Activated naive CD8-positive, alpha-beta T cell treated with anti-CD3 and anti-CD28 coated beads for 36 hours (primary cell): ENCODE measurements around the gene DIAPH2. TPM values are rescaled to one million over a fixed set of nuclear protein-coding genes. Genes with fewer than 3 reads are reported as not detected.

Experiments used
- DNase-seq: peaks from one replicate; pipeline ENCODE4 v3.0.0; 2021
- H3K27ac Mint-ChIP-seq: one replicate; pipeline ENCODE4 v1.8.0; 2022; ENCODE audit warnings: mild to moderate bottlenecking, moderate library complexity, mixed read lengths
- H3K27me3 Mint-ChIP-seq: one replicate; pipeline ENCODE4 v1.8.0; 2022; ENCODE audit warnings: mild to moderate bottlenecking, mixed read lengths
- H3K36me3 Mint-ChIP-seq: one replicate; pipeline ENCODE4 v1.8.0; 2021; ENCODE audit warnings: mild to moderate bottlenecking, mixed read lengths
- H3K4me1 Mint-ChIP-seq: one replicate; pipeline ENCODE4 v1.8.0; 2021; ENCODE audit warnings: mixed read lengths
- H3K4me3 Mint-ChIP-seq: one replicate; pipeline ENCODE4 v1.8.0; 2022; ENCODE audit warnings: mild to moderate bottlenecking, moderate library complexity, mixed read lengths
- H3K9me3 Mint-ChIP-seq: one replicate; pipeline ENCODE4 v1.8.0; 2022; ENCODE audit warnings: mixed read lengths
- total RNA-seq, 2 experiments: library from RNA; stranded (reverse); gene quantifications; one replicate each; pipeline ENCODE4 v1.2.3, GENCODE V29; 2021

The DIAPH2 gene
- total RNA-seq, 2 experiments from 2014 or later, result 4.8 to 5.5 TPM

DNA sequence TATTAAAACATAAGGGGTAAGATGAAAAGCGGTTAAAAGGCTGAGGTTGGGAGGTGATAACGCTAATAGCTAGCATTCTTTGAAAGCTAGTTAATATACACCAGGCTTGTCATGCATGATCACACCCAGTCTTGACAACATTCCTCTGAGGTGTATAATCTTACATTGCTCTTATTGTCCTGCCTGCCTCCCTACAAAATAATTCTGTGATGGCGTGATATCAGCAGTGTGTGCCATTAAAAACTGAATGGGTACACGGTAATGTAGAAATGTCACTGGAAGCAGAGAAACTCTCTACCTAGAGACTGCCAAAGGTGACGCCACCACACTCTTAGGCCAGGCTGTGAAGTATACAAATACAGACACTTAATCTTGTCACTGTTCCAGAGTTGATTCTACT, 68.1 kb downstream of the DIAPH2 start:
- Mint-ChIP-seq H3K27ac (no peak overlapping the region), H3K9me3 (no peaks in the 10 kb centered on the region), H3K4me3 (no peak overlapping the region), H3K4me1 (no peaks in the 10 kb centered on the region), H3K27me3 (no peaks in the 10 kb centered on the region), H3K36me3 (peaks cover 6% of the 10 kb centered on the region)
- no peak for DNase-seq

DNA sequence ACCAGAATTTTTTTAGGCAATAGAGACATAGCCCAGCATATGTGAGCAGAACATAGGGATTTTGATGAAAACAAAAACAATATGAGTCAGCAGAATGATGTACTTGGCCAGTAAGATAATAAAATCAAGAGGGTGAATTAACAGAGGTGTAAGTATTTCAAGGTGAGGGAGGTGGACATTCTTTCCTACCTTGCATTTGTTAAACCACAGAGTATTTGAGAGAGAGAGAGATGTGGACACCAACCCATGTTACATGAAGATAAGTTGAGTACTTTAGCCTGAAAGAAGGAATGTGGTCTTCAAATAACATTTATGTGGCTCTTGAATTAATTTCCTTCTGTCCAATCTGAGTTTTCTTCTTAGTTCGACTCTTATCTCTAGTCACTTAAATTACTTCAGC, 68.6 kb downstream of the DIAPH2 start:
- Mint-ChIP-seq H3K4me1 (no peaks in the 10 kb centered on the region), H3K27ac (no peak overlapping the region), H3K36me3 (peaks cover 6% of the 10 kb centered on the region), H3K4me3 (no peak overlapping the region), H3K9me3 (no peaks in the 10 kb centered on the region), H3K27me3 (no peaks in the 10 kb centered on the region)
- DNase-seq, result no peak

DNA sequence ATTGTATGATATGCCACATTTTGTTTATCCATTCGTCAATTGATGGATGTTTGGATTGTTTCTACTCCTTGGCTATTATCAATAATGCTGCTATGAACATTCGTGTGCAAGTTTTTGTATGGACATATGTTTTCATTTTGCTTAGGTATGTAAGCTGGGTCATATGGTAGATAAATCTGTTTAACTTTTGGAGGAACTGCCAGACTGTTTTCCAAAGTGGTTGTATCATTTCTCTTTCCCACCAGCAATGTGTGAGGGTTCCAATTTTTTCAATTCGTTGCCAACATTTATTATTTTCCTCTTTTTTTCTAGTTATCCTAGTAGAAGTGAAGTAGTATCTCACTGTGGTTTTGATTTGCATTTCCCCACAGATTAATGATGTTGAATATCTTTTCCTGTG, 71.8 kb downstream of the DIAPH2 start:
- H3K27me3 Mint-ChIP-seq, result no peaks in the 10 kb centered on the region
- H3K4me3 Mint-ChIP-seq, result no peak overlapping the region
- no peaks in the 10 kb centered on the region for H3K4me1 Mint-ChIP-seq
- no peak overlapping the region for H3K27ac Mint-ChIP-seq
- no peaks in the 10 kb centered on the region for H3K9me3 Mint-ChIP-seq
- no peak for DNase-seq
- peaks cover 6% of the 10 kb centered on the region for H3K36me3 Mint-ChIP-seq

DNA sequence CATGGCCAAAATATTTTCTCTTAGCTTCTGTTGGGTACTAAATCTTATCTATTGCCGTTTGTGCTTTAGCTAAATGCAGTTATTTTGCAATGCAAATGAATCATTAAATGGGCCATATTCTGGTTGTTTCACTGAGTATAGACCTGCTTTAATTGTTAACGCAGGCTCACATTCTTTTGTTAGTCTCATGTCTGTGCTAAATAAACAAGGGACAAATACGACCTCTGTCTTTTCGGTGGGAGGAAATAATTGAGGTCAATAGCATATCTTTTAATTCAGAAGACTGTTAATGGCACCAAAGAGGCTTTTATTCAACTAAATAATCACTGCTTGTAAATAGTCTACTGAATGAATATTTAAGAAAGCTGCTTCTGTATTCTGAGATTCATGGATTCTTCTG, 76.9 kb downstream of the DIAPH2 start:
- DNase-seq, result no peak
- Mint-ChIP-seq H3K27me3 (no peaks in the 10 kb centered on the region), H3K36me3 (peaks cover 2% of the 10 kb centered on the region), H3K9me3 (no peaks in the 10 kb centered on the region), H3K4me3 (no peak overlapping the region), H3K27ac (no peak overlapping the region), H3K4me1 (peaks cover 5% of the 10 kb centered on the region)

DNA sequence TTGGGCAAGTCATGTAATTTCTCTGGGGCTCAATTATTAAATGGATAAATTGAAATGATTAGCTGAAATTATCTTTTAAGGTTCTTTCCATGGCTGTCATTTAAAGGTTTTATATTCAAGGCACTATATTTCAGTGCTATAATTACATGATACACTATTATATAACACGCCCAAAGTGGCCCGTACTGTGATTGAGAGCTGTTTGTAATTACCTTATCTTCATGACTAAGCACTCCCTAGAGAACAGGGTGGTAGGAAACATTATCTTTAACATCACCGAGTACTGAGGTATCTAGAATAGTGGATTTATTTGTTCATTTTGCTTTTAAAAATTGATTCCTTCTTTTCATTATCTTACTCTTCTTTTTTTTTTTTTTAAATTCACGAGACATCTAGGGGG, 79.0 kb downstream of the DIAPH2 start:
- no peaks in the 10 kb centered on the region for H3K27me3 Mint-ChIP-seq
- H3K4me3 Mint-ChIP-seq, result no peak overlapping the region
- H3K4me1 Mint-ChIP-seq, result peaks cover 5% of the 10 kb centered on the region
- no peak overlapping the region for H3K27ac Mint-ChIP-seq
- no peak for DNase-seq
- no peaks in the 10 kb centered on the region for H3K36me3 Mint-ChIP-seq
- no peaks in the 10 kb centered on the region for H3K9me3 Mint-ChIP-seq

DNA sequence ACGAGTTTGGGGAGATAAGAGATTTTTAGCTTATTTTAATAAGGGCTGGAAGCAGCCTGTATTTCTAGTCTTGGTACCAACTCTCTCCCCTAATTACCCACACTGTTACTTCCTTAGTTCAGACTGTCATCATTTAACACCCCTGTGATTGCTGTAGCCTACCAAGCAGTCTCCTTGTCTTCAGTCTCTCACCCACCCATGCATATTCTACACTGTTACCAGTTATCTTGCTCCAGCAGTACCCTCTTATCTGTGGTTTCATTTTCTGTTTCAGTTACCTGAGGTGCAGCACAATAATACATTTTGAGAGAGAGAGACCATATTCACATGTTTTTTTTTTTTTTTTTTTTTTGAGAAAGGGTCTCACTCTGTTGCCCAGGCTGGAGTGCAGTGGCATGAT, 80.2 kb downstream of the DIAPH2 start:
- H3K36me3 Mint-ChIP-seq, result no peaks in the 10 kb centered on the region
- H3K4me1 Mint-ChIP-seq, result peaks cover 5% of the 10 kb centered on the region
- DNase-seq, result no peak
- H3K27ac Mint-ChIP-seq, result no peak overlapping the region
- no peak overlapping the region for H3K4me3 Mint-ChIP-seq
- no peaks in the 10 kb centered on the region for H3K27me3 Mint-ChIP-seq
- no peaks in the 10 kb centered on the region for H3K9me3 Mint-ChIP-seq

DNA sequence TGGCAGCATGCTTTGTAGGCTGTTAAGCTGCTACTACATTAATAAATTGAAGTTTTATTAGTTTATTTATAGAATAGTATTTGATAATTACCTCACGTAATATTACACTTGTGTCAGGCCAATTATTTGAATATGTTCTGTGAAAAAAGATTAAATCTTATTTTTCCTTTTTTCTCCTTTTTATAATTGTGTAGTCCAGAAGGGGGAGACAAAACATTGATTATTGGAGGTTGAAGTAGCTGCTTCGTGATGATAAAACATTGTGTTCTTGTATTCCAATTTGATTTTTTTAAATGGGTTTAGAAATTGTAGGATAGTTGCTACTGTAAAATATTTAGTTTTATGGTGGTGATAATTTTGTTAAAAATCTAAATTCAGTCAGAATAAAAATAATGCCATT, 85.7 kb downstream of the DIAPH2 start:
- H3K27me3 Mint-ChIP-seq, result no peaks in the 10 kb centered on the region
- H3K36me3 Mint-ChIP-seq, result no peaks in the 10 kb centered on the region
- no peak overlapping the region for H3K4me3 Mint-ChIP-seq
- DNase-seq, result no peak
- H3K9me3 Mint-ChIP-seq, result no peaks in the 10 kb centered on the region
- no peak overlapping the region for H3K27ac Mint-ChIP-seq
- H3K4me1 Mint-ChIP-seq, result no peaks in the 10 kb centered on the region

DNA sequence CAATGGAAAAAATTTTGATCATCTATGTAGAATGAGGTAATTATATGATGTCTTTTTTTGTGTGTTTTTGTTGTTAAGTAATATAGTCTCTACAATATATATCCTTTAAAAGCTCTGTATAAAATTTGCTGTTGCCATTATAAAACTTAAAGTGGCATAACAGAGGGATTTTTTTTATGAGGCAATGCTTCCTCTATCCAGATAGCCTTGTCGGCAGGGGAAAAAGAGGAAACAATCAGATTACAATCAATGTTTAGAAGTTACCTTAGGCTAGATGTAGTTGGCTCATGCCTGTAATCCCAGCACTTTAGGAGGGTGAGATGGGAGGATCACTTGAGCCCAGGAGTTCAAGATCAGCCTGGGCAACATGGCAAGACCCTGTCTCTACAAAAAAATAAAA, 86.8 kb downstream of the DIAPH2 start:
- H3K4me3 Mint-ChIP-seq, result no peak overlapping the region
- no peak for DNase-seq
- no peaks in the 10 kb centered on the region for H3K9me3 Mint-ChIP-seq
- no peak overlapping the region for H3K27ac Mint-ChIP-seq
- no peaks in the 10 kb centered on the region for H3K27me3 Mint-ChIP-seq
- H3K4me1 Mint-ChIP-seq, result no peaks in the 10 kb centered on the region
- H3K36me3 Mint-ChIP-seq, result no peaks in the 10 kb centered on the region

DNA sequence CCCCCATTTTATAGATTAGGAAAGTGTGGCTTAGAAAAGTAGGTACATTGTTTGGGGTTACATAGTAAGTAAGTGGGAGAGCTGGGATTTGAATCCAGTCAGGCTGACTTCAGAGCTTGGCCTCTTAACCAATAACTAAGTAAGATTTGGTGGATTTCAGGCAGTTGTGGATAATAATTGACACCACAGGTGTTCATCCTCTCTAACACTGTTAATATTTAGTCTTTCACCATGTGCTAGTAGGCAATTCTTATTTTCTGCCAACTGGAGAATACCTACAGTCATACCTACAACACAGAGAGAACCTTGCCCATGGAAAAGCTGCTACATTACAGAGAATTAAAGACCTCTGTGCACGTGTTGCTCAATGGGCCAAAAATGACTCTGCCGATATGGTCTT, 89.5 kb downstream of the DIAPH2 start:
- Mint-ChIP-seq H3K36me3 (no peaks in the 10 kb centered on the region), H3K9me3 (no peaks in the 10 kb centered on the region), H3K4me3 (no peak overlapping the region), H3K4me1 (no peaks in the 10 kb centered on the region), H3K27ac (no peak overlapping the region), H3K27me3 (no peaks in the 10 kb centered on the region)
- no peak for DNase-seq

DNA sequence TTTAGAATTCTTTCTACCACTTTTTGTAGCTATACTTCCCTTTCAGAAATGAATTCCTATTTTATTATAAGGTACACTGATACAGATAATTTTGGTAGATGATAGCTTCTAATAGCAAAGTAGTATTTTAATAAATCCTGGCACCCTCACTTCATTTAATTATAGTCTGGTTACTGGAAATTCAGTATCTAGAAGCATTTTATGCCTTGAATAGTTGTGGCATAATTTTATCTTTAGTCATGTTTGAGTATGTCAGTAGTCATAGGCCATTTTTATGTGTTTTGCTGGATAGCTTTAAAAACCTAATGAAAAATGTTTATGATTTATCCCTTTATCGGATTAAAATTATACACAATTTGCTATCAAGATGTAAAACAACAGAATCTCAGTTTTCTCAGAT, 92.3 kb downstream of the DIAPH2 start:
- H3K4me1 Mint-ChIP-seq, result no peaks in the 10 kb centered on the region
- H3K36me3 Mint-ChIP-seq, result no peaks in the 10 kb centered on the region
- H3K9me3 Mint-ChIP-seq, result no peaks in the 10 kb centered on the region

DNA sequence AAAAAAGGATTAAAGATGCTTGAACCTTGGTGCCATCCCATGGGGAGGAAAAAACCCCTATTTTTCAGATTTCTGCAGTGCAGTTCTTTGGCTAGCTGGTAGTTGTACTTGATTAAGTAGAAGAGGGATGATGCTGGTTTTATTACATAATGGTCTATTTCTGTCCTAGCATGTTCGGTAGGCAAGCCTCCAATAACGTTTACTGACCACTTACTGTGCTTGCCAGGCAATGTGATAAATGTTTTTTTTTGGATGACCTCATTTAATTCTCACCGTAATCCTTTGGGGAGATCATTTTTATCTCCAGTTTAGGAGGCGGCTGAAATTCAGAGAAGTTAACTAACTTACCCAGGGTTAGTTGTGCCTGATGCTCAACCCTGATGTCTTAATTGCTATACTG, 106.9 kb downstream of the DIAPH2 start:
- no peak overlapping the region for H3K4me3 Mint-ChIP-seq
- no peaks in the 10 kb centered on the region for H3K36me3 Mint-ChIP-seq
- no peaks in the 10 kb centered on the region for H3K4me1 Mint-ChIP-seq
- no peaks in the 10 kb centered on the region for H3K27me3 Mint-ChIP-seq
- no peaks in the 10 kb centered on the region for H3K9me3 Mint-ChIP-seq
- no peak overlapping the region for H3K27ac Mint-ChIP-seq
- DNase-seq, result no peak

More for the DNA sequence above, 92.3 kb downstream of the DIAPH2 start:
- no peak for DNase-seq
- Mint-ChIP-seq H3K27me3 (no peaks in the 10 kb centered on the region), H3K4me3 (no peak overlapping the region), H3K27ac (no peak overlapping the region)

DNA sequence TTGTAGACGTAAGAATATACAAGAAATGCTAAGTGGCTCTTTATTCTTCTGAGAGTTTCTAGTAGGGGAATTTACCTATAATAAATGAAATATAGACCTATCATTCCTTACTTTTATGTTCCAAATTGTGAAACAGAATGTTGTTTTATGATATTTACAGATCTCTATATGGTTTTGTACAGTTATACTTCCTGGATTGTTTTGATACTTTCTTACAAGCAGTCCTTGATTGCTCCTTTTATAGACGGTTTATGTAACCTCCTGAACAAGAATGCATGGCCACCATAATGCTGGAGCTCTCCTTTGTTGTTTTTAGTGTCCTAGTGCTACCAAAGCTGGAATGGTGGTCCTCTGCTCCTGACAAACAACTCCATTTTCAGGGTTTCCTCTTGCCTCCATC, 107.4 kb downstream of the DIAPH2 start:
- Mint-ChIP-seq H3K4me3 (no peak overlapping the region), H3K4me1 (no peaks in the 10 kb centered on the region), H3K36me3 (no peaks in the 10 kb centered on the region), H3K27ac (no peak overlapping the region), H3K27me3 (no peaks in the 10 kb centered on the region), H3K9me3 (no peaks in the 10 kb centered on the region)
- DNase-seq, result no peak

DNA sequence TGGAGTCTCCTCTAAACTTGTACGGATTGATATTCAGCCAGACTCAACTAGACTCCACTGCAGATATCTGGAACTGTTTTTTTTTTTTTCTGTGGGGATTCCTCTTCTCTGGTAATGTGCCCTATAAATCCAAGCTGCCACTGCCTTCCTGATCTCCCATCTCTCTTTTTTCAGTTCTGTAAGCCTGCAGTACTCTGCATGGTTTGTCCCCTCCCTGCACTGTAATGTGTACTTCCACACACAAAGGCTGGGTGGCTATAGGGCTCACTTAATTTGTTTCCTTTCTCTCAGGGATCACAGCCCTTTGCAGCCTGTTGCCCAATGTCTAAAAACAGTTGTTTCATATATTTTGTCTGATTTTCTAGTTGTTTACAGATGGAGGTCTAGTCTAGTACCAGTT, 114.3 kb downstream of the DIAPH2 start:
- Mint-ChIP-seq H3K4me1 (peaks cover 1% of the 10 kb centered on the region), H3K4me3 (no peak overlapping the region), H3K36me3 (no peaks in the 10 kb centered on the region), H3K27ac (no peak overlapping the region), H3K27me3 (no peaks in the 10 kb centered on the region), H3K9me3 (no peaks in the 10 kb centered on the region)
- no peak for DNase-seq

DNA sequence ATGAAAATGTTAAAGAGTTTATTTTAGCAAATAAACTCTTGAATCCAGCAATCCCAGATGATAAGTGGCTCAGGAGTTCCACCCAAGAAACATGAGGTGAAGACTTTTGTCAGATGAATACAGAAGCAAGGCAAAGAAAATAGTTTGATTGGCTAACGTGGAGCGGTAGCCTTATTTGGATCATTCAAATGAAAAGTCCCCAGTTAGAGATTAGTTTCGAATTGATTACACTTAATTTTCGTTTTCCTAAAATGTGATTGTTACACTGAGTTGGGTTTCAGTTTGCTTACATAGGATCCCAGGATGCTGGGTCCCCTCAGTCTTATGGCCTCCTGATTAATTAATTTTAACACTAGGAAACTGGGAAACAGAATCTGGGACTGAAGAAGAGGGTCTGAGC, 122.7 kb downstream of the DIAPH2 start:
- Mint-ChIP-seq H3K36me3 (peaks cover 9% of the 10 kb centered on the region), H3K4me1 (no peaks in the 10 kb centered on the region), H3K9me3 (no peaks in the 10 kb centered on the region), H3K27ac (no peak overlapping the region), H3K4me3 (no peak overlapping the region), H3K27me3 (no peaks in the 10 kb centered on the region)
- no peak for DNase-seq

DNA sequence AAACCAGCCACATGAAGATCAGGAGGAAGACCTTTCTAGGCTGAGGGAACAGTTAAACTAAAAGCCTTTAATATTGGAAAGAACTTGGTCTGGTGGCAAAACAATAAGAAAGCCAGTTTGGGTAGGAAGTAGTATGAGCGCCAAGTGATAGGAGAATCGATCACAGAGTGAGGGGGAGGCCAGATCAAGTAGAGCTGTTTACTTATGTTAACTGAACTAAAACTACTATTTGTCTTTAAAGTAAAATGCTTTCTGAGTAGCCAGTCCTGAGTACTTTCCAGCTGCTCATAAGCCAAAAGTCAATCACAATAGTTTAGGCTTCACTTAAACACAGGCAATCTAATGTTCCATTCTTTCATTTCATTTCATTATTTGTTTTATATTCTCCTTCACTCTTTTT, 136.3 kb downstream of the DIAPH2 start:
- Mint-ChIP-seq H3K27me3 (no peaks in the 10 kb centered on the region), H3K9me3 (no peaks in the 10 kb centered on the region), H3K4me3 (no peak overlapping the region), H3K27ac (no peak overlapping the region), H3K4me1 (no peaks in the 10 kb centered on the region), H3K36me3 (peaks cover 3% of the 10 kb centered on the region)
- no peak for DNase-seq

DNA sequence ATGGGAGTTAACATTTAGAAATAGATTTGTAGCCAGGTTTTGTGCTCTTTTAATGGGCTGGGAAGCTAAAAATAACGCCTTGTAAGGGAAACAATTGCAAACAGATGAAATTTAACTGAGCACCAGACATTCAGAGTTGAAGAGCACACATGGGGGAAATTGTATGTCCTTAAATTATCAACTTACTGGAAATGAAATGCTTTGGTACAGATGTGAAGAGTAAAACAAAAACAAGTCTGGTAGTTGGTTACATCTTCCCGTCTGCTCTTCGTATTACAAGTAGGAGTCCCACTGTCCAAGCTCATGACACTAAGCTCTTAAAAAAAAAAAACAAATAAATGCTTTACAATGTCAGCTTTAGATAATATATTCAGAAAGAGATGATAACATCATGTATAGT, 139.5 kb downstream of the DIAPH2 start:
- H3K27ac Mint-ChIP-seq, result no peak overlapping the region

DNA sequence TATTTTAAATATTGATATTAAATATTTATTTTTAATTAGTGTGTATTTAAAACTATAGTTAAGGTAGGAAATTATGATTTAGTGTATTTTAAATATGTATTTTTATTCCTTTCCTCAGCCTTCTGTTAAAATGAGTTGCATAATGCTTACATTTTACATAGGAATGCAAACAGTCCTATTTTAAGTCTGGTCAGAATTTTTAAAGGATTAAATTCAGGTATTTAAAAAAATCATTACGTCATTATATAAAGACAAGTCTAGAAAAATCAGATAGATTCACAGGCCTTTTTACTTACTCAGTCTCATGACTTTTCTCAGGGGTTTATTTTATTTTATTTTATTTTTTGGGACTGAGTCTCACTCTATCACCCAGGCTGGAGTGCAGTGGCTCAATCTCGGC, 148.7 kb downstream of the DIAPH2 start:
- Mint-ChIP-seq H3K4me3 (no peak overlapping the region), H3K4me1 (no peaks in the 10 kb centered on the region), H3K27me3 (no peaks in the 10 kb centered on the region), H3K9me3 (no peaks in the 10 kb centered on the region), H3K36me3 (no peaks in the 10 kb centered on the region), H3K27ac (no peak overlapping the region)
- DNase-seq, result no peak

More for the DNA sequence above, 139.5 kb downstream of the DIAPH2 start:
- Mint-ChIP-seq H3K36me3 (no peaks in the 10 kb centered on the region), H3K4me3 (no peak overlapping the region), H3K27me3 (no peaks in the 10 kb centered on the region), H3K9me3 (no peaks in the 10 kb centered on the region), H3K4me1 (no peaks in the 10 kb centered on the region)
- no peak for DNase-seq
